HG03045 (cell line): ENCODE data around the gene LMX1B.
"Not testable (repeated sequence)": the region's sequence is repeated elsewhere in the genome, so short reads cannot be mapped to it uniquely, and the experiment has no call there.

Source experiments
- ATAC-seq: cut with Tn5 transposase; IDR thresholded peaks from one replicate; pipeline ENCODE4 v1.9.1; 2021; ENCODE audit warnings: mild to moderate bottlenecking, moderate library complexity; ENCODE audit not compliant: unreplicated experiment

LMX1B gene

DNA sequence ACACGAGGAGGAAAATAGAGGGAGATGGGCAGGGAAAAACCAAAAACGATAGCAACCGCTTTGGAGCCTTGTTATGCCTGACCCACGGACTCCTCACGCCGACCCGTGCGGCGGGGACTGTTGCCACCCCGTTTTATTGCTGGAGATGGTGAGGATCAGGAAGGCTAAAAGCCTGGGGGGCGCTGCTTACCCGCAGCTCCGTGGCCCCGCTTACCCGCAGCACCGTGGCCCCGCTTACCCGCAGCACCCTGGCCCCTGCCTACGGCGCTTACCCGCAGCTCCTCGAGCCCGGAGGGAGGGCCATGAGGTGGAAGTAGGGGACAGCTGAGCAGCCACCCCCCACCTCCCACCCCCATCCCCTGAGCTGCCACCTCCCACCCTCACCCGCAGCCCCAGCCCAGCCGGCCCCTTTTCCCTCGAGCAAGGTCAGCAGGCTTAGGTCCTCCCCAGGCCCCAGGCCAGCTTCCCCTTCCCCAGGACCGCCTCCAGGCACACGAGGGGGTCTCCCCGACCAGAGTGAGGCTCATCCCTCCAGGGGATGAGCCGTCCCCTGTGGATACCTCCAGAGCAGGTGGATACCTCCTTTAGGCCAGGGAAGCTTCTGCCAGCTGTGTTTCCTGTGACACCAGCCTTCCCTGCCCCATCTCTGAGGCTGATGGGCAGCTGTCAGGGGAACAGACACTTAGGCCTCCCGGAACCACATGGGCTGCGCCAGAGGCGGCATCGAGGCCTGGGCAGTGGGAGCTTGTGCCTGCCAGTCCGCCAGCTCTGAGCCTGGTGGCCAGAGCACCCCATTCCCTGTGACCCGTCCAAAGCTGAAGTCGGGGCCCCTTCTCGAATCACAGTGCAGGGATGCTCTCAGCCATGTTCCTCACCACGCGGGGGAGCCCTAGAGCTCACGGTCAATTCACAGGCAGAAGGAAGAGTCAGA lies 92.3 kb downstream of the LMX1B start:
- no peak for ATAC-seq

DNA sequence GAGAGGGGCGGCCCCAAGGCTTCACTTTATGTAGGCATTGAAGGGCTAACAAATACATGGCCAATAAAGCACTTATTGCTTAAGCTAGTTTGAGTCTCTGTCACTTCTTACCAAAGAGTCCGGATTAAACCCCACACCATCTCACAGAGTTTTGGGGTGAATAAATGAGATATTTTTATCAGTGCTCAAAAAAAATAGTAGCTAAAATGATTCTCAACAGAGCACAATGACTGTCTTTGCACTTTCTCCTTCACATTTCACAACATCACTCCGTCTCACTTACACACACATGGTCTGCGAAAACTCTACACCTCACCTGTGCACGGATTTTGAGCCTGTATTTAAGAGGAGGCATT lies 92.9 kb downstream of the LMX1B start:
- no peak for ATAC-seq

GRCh38 chr9:126707083-126707482 lies 93.4 kb downstream of the LMX1B start:
- no peak for ATAC-seq

GRCh38 chr9:126707712-126708111 lies 94.0 kb downstream of the LMX1B start:
- ATAC-seq: not testable (repeated sequence)

DNA sequence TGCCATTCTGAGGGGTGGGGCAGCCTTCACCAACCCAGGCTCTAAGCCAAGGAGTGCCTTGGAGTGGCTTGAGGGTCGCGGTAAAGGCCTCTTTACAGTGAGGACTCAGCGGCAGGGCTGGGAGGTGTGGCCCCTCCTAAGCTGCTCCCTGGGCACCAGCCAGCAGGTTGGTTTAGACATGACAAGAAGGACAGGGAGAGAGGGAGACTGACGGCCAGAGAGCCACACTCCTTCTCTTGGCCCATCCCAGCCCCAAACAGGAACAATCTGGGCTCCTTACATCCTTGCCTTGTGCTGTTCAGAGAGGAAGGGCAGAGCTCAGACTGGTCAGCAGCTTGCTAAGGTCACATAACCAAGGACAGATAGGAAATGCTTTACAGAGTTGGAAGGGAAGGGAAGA lies 94.5 kb downstream of the LMX1B start:
- no peak for ATAC-seq

- no peak for ATAC-seq
Observed at GRCh38 chr9:126709241-126709640, 95.5 kb downstream of the LMX1B start.

- no peak for ATAC-seq
Observed at GRCh38 chr9:126715382-126715781, 101.7 kb downstream of the LMX1B start.

GRCh38 chr9:126717441-126717840 lies 103.7 kb downstream of the LMX1B start:
- not testable (repeated sequence) for ATAC-seq

DNA sequence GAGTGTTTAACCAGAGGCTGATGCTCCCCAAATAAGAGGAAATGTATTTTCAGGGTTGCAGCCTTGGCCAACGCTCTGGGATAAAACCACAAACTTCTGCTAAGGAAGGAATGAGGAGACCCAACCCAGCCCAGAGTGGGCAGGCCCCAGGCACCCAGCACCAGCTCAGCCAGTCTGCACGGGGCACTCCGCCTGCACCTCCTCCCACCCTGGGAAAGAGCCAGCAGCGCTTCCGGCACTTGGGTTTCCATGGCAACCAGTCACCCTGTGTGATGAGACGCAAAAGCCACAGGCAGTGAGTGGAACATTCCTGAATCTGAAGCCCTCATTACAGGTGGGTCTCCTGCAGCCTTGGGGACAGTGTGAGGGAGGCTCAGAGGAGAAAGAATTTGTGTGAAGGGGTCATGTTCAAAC lies 105.9 kb downstream of the LMX1B start:
- ATAC-seq: no peak

GRCh38 chr9:126720036-126720435 lies 106.3 kb downstream of the LMX1B start:
- ATAC-seq: no peak

- ATAC-seq: no peak
Observed at GRCh38 chr9:126720661-126721563, 107.2 kb downstream of the LMX1B start.

- no peak for ATAC-seq
Observed at GRCh38 chr9:126721564-126721981, 107.8 kb downstream of the LMX1B start.

DNA sequence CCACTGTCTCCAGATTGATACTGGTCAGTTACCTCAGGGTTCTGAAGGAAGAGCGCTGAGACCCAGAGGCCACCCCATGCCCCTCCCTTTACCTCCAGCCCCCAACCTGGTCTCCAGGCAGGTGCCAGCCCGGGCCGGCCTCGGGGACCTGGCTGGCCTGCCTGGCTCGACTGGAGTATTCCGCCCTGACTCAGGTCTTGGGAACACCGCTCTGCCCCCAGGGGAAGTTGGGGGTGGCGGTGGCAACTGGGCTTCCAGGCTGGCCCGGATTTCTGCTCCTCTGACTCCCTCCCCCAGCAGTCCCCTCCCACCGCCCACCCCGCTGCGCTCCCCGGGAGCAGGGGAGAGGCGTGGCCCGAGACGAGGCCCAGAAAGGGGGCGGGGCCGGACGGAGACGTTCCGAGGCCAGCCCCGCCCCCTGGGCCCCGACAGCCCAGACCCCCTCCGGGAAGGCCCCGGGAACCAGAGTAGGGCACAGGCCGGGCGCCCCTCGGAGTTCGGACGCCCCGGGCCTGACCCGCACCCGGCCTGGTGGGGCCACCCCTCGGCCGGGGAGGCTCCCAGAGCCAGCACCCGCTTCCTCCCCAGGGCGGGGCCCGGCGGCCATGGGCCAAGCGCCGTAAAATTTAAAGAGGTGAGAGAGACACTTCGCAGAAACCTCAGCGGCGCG lies 108.7 kb downstream of the LMX1B start:
- ATAC-seq: peak; percentile 75

GRCh38 chr9:126722922-126723806 lies 109.4 kb downstream of the LMX1B start:
- peak; percentile 32 for ATAC-seq

GRCh38 chr9:126723807-126724172 lies 110.1 kb downstream of the LMX1B start:
- ATAC-seq: no peak

DNA sequence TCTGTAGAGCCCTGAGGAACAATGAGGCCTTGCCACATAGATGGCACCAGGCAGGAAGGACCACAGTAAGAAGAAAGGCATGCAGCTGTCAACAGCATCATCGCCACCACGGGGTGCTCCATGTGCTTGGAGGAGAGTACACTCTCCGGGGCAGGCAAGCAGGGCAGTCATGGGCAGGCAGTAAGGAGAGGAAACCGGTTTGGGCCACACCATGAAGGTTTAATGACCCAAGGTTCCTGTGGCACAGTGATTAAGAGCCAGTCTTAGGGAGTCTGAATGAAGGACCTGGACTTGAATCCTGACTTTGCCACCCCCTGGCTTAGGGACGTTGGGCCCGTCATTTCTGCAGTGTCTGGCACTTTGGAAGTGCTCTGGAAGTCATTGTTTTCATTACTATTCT lies 110.5 kb downstream of the LMX1B start:
- ATAC-seq: no peak

- not testable (repeated sequence) for ATAC-seq
Observed at GRCh38 chr9:126725485-126725884, 111.8 kb downstream of the LMX1B start.

- ATAC-seq: not testable (repeated sequence)
Observed at GRCh38 chr9:126728210-126728609, 114.5 kb downstream of the LMX1B start.

DNA sequence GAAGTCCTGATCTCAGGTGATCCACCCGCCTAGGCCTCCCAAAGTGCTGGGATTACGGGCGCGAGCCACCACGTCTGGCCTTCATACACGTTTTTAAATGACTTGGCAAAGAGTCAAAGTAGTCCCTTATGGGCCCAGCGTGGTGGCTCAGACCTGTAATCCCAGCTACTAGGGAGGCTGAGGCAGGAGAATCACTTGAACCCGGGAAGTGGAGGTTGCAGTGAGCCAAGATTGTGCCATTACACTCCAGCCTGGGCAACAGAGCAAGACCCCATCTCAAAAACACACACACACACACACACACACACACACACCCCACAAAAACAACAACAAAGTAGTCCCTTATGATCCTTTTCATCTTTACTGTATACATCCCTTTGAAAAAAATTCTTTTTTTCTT lies 116.9 kb downstream of the LMX1B start:
- ATAC-seq: not testable (repeated sequence)

GRCh38 chr9:126733005-126733404 lies 119.3 kb downstream of the LMX1B start:
- ATAC-seq: no peak
